GM18870 (cell line): Measurements from ENCODE around the gene PNCK.

Source experiments
- ATAC-seq: cut with Tn5 transposase; IDR thresholded peaks from one replicate; pipeline ENCODE4 v1.9.1; 2021; ENCODE audit warnings: moderate library complexity; ENCODE audit not compliant: unreplicated experiment

The PNCK gene

DNA sequence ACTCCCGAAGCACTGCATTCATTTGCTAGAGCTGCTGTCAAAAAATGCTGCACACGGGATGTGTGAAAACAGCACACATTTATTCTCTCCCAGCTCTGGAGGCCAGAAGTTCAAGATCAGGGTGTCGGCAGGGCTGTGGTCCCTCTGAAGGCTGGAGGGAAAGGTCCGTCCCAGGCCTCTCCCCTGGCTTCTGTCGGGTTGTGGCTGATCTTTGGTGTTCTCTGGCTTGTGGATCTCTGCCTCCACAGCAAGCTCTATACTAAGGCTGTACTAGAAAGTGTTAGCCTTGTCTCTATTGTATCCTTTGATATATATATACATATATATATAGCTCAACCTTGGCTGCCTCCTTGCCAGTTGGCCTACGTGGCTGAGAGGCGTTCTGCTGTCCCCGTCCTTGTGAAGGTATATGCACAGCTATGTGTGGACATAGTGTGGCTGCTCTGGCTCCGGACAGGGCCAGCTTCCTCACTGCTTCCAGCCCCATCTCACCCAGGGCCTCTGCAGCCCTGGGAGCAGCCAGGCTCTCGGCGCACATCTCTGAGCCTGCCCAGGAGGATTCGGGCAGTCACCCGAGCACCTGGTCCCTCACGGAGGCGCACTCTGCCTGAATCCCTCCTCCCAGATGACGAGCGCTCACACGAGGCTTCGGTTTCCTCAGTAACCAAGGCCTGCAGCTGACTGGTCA lies 41.6 kb downstream of the PNCK start:
- no peak for ATAC-seq

DNA sequence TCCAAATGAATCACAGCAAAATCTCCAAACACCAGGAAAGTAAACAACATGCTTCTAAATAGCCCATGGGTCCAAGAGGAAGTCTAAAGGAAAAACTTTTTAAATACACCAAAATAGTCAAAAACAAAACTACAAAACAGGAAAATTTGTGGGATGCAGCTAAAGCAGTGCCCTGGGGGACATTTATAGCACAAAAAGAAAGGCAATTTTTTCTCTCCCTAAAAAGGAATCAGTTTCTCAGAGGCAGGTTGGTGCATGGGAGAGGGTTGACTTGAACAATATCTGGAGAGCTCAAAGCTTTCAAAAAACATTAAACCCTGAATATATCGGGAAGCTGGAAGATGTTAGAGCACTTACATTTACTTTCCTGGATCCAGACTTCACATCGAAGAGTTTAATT lies 42.3 kb downstream of the PNCK start:
- no peak for ATAC-seq

DNA sequence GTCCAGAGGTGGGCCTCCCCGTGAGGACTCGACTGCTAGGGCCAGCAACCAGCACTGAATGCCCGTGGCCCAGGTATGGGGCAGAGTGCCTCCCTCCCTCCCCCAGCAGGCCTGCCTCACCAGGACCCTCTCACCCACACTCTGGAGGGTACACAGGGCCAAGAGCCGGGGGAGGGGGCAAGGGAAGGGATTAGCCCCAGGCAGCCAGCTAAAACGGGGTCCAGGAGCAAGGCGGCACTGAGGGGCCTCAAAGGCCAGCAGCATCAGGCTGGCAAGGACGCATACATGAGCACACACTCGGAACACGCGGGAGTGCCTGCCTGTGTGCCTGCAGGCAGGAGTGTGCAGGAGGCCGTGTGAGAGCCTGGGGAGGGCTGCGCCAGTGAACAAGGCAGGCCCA lies 44.9 kb downstream of the PNCK start:
- ATAC-seq, result no peak

DNA sequence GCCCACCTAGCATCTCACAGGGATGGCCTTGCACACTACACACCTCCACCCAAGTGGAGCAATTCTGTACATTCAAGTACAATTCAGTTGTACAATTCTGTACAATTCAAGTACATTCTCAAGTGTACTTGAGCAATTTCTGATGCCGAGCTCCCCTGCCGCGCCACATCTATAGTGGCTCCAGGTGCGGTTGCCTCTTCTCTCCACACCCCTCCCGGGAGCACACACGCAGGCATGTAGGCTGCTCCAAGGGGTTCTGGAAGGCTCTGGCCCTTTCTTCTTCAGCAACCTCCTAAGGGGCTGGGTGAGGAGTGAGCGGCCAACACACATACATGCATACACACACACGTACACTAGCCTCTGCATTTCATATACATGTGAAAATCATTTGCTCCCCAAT lies 45.5 kb downstream of the PNCK start:
- ATAC-seq, result no peak

DNA sequence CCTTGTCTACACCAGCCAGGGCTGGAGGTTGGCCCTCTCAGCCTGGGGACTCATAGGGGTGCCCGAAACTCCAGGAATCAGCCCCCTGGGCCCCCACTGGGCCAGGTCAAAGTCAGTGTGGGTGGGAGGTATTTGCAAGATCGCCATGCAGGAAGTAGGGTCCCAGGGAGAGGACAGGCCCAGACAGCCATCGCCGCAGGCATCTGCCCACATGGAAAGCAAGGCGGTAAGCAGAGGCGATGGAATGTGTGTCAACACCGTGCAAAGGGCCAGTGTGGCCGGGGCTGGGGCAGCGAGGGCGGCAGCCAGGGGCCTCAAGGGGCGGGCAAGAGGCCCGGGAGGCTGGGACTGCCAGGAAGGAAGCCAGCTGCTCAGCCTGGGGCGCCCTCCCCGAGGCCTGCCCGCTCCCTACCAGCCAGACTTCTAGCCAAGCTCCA lies 45.9 kb downstream of the PNCK start:
- ATAC-seq, result no peak

DNA sequence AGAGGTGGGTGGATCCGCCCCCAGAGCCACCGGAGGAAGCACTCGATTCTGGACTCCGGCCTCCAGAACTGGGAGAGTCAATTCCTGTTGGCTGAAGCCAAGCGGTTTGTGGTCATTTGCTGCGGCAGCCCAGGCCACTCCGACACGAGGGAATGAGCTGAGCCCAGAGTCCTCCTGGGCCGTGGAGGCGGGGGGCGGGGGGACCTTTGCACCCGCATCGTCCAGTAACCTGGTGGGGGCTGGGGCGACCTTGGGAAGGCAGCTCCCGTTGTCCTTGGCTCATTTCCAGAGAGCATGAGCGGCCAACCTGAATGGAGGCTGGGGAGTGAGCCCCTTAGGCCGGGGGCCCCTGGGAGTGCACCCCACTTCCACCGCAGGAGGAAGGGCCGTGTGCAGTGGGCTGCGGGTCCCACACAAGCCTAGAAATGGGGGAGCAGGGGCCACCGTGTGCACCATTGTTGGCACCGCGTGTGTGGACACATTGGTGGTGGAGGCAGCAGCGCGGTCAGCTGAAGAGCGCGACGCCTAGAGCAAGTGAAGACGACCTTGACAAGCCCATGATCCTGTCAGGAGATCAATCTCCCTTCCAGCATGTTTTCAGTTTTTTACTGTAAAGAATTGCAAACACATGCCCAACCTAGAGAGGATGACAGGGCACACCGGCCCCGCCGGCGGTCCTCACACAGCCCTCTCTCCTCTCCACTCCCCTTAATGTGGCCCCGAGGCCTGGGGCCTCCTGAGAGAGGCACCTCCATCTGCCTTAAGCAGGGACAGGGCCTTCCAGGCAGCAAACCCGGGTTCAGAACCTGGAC lies 46.5 kb downstream of the PNCK start:
- ATAC-seq, result no peak

DNA sequence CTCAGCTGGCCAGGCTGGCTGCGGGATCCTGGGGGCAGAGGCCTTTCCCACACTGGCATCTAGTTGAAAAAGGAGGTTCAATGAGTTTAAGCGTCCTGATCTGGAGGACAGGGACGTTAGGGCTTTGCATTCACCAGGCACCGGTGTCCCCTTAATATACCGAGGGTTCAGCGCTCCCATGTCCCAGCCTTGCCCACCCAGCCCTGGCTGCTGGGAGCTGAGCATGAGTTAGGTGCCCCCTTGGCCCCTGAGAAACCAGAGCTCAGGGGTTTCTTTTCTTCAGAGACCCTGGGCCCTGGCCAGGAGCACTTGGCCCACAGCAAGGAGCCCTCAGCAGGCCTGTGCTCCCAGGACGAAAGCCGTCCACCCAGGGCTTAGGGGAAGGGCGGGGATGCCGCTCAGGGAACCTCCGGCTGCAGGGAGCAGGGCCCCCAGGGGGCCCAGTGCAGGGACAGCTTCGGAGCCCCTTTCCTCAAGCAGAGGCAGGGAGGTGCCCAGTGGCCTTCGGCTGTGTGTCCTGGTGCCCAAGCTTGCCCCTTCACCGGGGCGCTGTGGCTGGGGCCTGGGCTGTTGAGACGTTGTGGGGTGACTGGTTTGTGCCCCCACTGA lies 47.5 kb downstream of the PNCK start:
- no peak for ATAC-seq

DNA sequence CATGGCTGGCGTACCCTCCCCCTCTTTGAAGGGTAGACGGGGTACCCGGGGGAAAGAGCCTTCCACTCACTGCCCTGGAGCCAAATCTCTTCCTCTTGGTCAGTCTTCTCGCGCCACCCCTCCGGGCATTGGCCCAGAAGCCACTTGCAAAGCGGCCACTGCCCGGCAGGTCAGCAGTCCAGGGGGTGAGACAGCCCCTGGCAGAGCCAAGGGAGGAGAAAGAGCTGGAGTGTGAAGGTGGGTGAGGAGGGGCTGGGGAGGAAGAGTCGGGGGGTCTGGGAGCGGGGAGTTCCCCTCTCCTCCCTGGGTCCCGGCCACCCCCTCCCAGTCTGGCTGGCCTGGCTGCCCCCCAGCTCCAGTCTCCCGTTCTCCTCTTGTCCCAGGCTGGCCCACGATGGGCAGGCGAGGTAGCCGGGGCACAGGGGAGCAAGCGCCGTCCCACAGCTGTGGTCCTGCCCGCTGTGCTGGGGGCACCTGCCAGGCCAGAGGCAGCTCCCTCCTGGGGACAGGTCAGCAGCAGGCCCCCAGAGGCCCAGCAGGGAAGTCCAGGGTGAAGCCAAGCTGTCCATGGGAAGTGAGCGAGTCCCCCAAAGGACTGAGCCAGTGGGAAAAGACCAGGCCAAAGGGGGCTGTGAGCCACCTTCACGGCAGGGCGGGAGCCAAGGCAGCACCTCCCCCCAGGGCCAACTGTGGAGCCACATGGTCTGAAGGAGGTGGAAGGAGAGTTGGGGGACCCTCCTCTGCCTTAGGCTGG lies 48.2 kb downstream of the PNCK start:
- ATAC-seq, result no peak

DNA sequence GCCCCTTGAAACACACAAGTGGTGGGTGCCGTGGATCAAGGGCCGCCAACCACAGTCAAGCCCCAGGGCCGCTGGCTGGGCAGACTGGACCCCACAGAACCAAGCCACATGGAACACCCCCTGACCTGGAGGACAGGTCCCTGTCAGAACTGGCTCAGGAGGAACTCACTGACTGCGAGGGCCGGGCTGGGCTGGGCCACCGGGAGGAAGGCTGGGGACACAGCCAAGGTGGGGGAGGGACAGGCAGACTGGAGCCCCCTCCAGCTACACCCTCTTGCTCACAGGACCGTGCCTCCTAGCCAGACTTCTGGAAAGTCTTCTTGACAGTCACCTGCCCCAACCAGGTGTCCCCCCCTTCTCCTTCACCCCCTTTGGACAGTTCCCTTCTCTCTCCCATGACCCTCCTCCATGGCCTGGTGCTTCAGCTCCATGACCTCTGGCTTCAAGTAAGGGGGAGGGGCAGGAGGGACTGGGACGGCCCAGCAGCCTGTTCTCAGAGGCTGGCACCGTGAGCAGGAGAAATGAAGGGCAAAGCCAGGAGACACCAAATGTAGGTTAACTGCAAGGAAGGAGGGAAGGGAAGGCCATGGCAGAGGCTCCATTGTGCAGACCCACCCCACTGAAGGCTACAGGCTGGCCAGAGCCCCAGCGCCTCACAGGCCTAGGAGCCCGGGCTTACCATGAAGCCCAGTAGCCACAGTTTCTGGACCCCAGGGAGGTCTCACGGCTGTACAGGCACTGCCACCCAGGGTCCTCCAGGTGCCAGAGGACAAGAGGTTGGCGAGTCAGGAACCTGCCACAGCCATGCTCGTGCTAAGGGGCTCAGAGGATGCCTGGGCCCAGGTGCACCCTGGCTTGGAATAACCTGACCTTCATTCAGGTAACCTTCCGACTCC lies 49.2 kb downstream of the PNCK start:
- ATAC-seq, result no peak

DNA sequence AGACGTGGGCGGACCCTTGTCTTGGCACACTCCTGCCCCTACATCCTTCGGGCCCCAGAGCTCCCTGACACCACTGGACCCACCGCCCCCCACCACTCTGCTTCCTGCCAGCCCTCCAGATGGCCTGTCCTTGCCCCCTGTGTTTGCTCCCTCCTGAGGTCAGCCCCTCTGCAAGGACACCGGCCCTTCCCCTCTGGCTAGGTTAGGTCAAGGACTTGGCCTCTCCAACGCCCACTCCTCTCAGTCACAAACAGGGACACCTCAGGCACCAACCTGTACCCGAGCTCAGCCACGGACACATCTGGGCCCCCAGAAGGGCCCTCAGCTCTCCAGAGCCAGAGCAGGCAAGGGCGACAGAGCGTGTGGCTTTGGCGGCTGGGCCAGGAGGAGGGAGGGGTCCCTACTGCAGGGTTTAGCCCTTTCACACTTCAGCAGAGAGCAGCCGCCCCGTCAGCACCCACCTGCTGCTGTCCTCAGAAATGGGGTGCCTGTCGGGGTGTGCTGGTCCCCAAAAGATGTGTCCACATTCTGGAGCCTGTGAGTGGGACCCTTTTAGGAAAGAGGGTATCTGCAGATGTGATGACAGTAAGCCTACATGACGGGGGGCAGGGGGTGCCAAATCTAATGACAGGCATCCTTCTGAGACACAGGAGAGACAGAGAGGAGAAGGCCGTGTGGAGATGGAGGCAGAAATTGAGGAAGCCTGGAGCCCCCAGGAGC lies 50.1 kb downstream of the PNCK start:
- no peak for ATAC-seq

DNA sequence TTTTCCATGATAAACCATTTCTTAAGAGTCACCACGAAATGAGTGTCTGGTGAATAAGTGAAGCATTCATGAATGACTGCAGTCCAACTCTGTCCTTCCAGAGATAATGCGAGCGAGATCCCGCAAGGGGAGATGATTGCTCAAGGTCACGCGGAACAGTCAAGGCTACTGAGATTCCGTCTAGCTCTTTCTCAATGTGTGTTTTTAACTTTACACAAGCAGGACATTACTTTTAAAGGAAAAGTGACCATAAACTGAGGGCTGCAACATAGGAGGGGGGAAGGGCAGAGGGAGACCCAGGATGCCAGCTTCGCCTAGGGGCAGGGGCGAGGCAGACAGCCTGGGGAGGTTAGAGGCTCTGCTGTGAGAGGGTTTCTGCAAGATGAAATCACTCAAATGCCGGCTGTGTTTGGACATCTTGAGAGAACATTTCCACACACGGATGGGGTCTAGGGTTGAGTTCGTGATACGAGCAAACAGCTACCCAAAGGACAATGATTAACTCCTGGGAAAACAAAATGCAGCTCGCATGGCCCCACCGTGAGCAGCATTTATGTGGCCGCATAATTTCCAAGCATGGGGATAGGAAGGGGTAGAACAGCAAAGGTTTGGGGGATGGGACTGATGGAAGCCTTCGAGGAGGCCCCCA lies 50.8 kb downstream of the PNCK start:
- ATAC-seq, result no peak

DNA sequence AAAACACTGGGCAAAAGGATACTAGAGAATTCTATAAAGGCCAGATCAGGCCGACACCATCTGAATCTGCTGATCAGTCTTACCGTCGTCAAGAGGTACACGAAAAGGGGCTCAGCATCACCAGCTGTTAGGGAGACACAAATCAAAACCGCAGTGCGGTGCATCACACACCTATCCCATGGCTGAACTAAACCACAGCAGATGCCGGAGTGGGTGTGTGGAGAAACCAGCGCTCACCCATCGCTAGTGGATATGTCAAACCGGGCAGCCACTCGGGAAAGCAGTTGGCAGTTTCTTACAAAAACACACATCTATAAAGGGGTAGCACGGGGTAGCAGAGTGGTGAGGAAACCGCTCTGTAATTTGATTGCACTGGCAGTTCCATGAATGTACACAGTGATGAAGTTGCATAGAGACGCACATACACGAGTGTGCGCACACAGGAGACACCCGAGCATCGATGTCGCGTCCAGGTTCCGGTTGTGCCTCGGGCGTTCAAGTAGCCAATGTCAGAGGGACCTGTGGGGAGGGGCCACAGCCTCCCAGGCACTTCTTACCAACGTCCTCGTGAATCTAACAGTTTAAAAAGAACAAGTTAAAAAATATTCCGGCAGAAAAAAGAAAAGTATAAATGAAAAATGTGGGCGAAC lies 51.5 kb downstream of the PNCK start:
- no peak for ATAC-seq

DNA sequence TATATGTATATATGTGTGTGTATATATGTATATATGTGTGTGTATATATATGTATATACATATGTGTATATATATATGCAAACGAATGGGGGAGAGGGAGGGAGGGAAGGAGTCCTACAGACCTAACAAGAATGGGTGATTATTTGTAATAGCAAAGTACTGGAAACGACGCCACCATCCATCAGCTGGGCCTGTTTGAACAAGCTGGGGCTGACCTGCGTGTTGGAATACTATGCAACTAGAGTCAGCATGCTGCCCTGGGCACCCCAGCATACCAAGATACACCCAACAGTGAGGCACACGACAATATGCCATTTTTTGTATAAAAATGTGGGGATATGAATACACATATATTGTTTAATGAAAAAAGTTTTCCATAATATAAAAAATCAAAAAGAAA lies 53.0 kb downstream of the PNCK start:
- no peak for ATAC-seq
